GM12878 (cell line): ENCODE results near the gene SUGCT. TPM values are rescaled to one million over a fixed set of nuclear protein-coding genes. Genes with fewer than 3 reads are reported as not detected.

ENCODE experiments used
- ATAC-seq: fragments of 200-7000 bp; cut with Tn5 transposase; 3 replicates; pipeline ENCODE4 v1.9.1; 2020; ENCODE audit warnings: mild to moderate bottlenecking, moderate library complexity
- BruUV-seq: library from RNA; stranded (reverse); fragments of 400-500 nt; replicated peaks from 2 replicates; lab custom pipeline; 2021; lab: Mats Ljungman, UMichigan
- CTCF ChIA-PET: fragments of 300-600 bp; sonication (Branson Sonifier 250); formaldehyde crosslinking; extraction: SDS; loops from one replicate; lab custom pipeline; 2021; ENCODE audit warnings: inconsistent platforms; lab: Yijun Ruan, JAX
- POLR2A ChIA-PET: fragments of 350-600 bp; formaldehyde crosslinking; extraction: SDS; loops from one replicate; lab custom pipeline; 2021; ENCODE audit warnings: inconsistent platforms; lab: Charles Lee
- RAD21 ChIA-PET: fragments of 300-600 bp; sonication (Branson Sonifier 250); formaldehyde crosslinking; loops from one replicate; lab custom pipeline; 2023; ENCODE audit warnings: antibody characterized with exemption; ENCODE audit not compliant: unreplicated experiment; lab: Charles Lee
- SMC1A ChIA-PET: fragments of 300-600 bp; sonication (Branson Sonifier 250); formaldehyde crosslinking; loops from one replicate; lab custom pipeline; 2023; ENCODE audit not compliant: unreplicated experiment, uncharacterized antibody; lab: Charles Lee
- DNase-seq: peaks from one replicate; pipeline ENCODE4 v3.0.0-alpha.2; 2011; ENCODE audit warnings: low read depth, low spot score
- FAIRE-seq: peaks from 3 replicates; lab custom pipeline; 2011; peaks lifted over from hg19 to GRCh38; lab: Jason Lieb, UNC
- H2AFZ ChIP-seq: 2 replicates; pipeline ENCODE4 v1.6.0; 2011; ENCODE audit warnings: low read depth, low read length, control low read depth; ENCODE audit not compliant: control insufficient read depth
- H3K27ac ChIP-seq: 2 replicates; pipeline ENCODE4 v1.5.1; 2011; ENCODE audit warnings: control low read depth; ENCODE audit not compliant: control insufficient read depth, insufficient read depth
- H3K27me3 ChIP-seq, 2 experiments: replicated peaks in 1 of 2; 2 replicates each; pipeline versions ENCODE4 v1.6.0 to v1.6.1; 2011; ENCODE audit warnings: low read length in 1 of 2; ENCODE audit not compliant: control insufficient read depth in 2 of 2, insufficient read depth in 2 of 2
- H3K36me3 ChIP-seq, 2 experiments: 2 replicates each; pipeline ENCODE4 v1.5.1; 2011; ENCODE audit warnings: low read length in 1 of 2; ENCODE audit not compliant: control insufficient read depth in 2 of 2, insufficient read depth in 2 of 2
- H3K4me1 ChIP-seq: 2 replicates; pipeline ENCODE4 v1.6.1; 2011; ENCODE audit warnings: mild to moderate bottlenecking, low read length, moderate library complexity, mixed read lengths; ENCODE audit not compliant: control insufficient read depth, insufficient read depth
- H3K4me2 ChIP-seq: 2 replicates; pipeline ENCODE4 v1.6.0; 2011; ENCODE audit warnings: control low read depth; ENCODE audit not compliant: control insufficient read depth, insufficient read depth
- H3K4me3 ChIP-seq: fragments of 200-600 bp; sonication (generic); 2 replicates; pipeline ENCODE4 v1.5.1; 2016
- H3K79me2 ChIP-seq: 2 replicates; pipeline ENCODE4 v1.6.0; 2011; ENCODE audit warnings: low read length; ENCODE audit not compliant: control insufficient read depth, insufficient read depth
- H3K9ac ChIP-seq: 2 replicates; pipeline ENCODE4 v1.8.0; 2011; ENCODE audit warnings: low read length, control low read depth, mixed read lengths; ENCODE audit not compliant: control insufficient read depth, insufficient read depth
- H3K9me3 ChIP-seq: replicated peaks from 3 replicates; pipeline ENCODE4 v1.5.1; 2011; ENCODE audit warnings: mild to moderate bottlenecking, low read length; ENCODE audit not compliant: control insufficient read depth, insufficient read depth
- H4K20me1 ChIP-seq: 2 replicates; pipeline ENCODE4 v1.6.0; 2011; ENCODE audit not compliant: control insufficient read depth, insufficient read depth
- CHD1 ChIP-seq: IDR thresholded peaks from 2 replicates; pipeline ENCODE4 v1.6.1; 2012; ENCODE audit warnings: low read depth, low read length, improper control_type of control experiment
- CREM ChIP-seq: IDR thresholded peaks from 2 replicates; pipeline ENCODE4 v1.6.1; 2014; ENCODE audit warnings: antibody characterized with exemption, low read depth
- DPF2 ChIP-seq: fragments of 450-650 bp; IDR thresholded peaks from 2 replicates; pipeline ENCODE4 v1.6.1; 2017; ENCODE audit warnings: mild to moderate bottlenecking
- EGR1 ChIP-seq, 2 experiments: IDR thresholded peaks; 1 replicate in 1 of 2; 2 replicates in 1 of 2; pipeline ENCODE4 v1.6.1; 2011 to 2012; ENCODE audit warnings: low read depth in 2 of 2, low read length in 2 of 2, borderline replicate concordance in 1 of 2, mild to moderate bottlenecking in 1 of 2, moderate library complexity in 1 of 2
- FOS ChIP-seq: IDR thresholded peaks from 3 replicates; pipeline ENCODE4 v1.6.1; 2011; ENCODE audit warnings: borderline replicate concordance; ENCODE audit not compliant: insufficient read length; ENCODE audit errors: extremely low read depth
- GABPA ChIP-seq: IDR thresholded peaks from 2 replicates; pipeline ENCODE4 v1.6.1; 2014; ENCODE audit warnings: antibody characterized with exemption, low read depth, mild to moderate bottlenecking, inconsistent platforms
- HDAC2 ChIP-seq: fragments of 200-600 bp; sonication (generic); IDR thresholded peaks from 2 replicates; pipeline ENCODE4 v1.6.1; 2017
- KAT2A ChIP-seq: conservative IDR thresholded peaks from 2 replicates; pipeline ENCODE4 v1.6.1; 2011; ENCODE audit warnings: low read depth, low read length; ENCODE audit not compliant: control insufficient read depth
- NFYB ChIP-seq: IDR thresholded peaks from 2 replicates; pipeline ENCODE4 v1.6.1; 2011; ENCODE audit warnings: low read depth, mild to moderate bottlenecking, low read length, improper control_type of control experiment, moderate library complexity; ENCODE audit not compliant: insufficient read depth
- NR2F1 ChIP-seq: fragments of 450-650 bp; conservative IDR thresholded peaks from 2 replicates; pipeline ENCODE4 v1.6.1; 2017; ENCODE audit warnings: mild to moderate bottlenecking
- POU2F2 ChIP-seq: IDR thresholded peaks from 3 replicates; pipeline ENCODE4 v1.6.1; 2011; ENCODE audit warnings: low read depth, mild to moderate bottlenecking, low read length, borderline replicate concordance
- RAD51 ChIP-seq: fragments of 450-650 bp; IDR thresholded peaks from 2 replicates; pipeline ENCODE4 v1.6.1; 2016; ENCODE audit warnings: moderate library complexity, mild to moderate bottlenecking, inconsistent platforms
- RCOR1 ChIP-seq: conservative IDR thresholded peaks from 2 replicates; pipeline ENCODE4 v1.6.1; 2012; ENCODE audit warnings: low read depth, low read length, improper control_type of control experiment
- SIX5 ChIP-seq: IDR thresholded peaks from 2 replicates; pipeline ENCODE4 v1.6.1; 2011; ENCODE audit warnings: mild to moderate bottlenecking, low read depth, low read length, moderate library complexity; ENCODE audit not compliant: severe bottlenecking
- SMAD5 ChIP-seq: IDR thresholded peaks from 2 replicates; pipeline ENCODE4 v1.6.1; 2016; ENCODE audit warnings: antibody characterized with exemption, low read depth
- ZNF207 ChIP-seq: fragments of 450-650 bp; IDR thresholded peaks from 2 replicates; pipeline ENCODE4 v1.6.1; 2014; ENCODE audit warnings: antibody characterized with exemption, mild to moderate bottlenecking, borderline replicate concordance
- WGBS: methylation state at CpG from one replicate; pipeline ENCODE4 v1.1.6; 2016; ENCODE audit warnings: low lambda C conversion rate; ENCODE audit not compliant: insufficient replicate concordance, insufficient coverage; ENCODE audit errors: missing lambda C conversion rate; 5-methylcytosine and 5-hydroxymethylcytosine counted together
- in situ Hi-C: fragments of 300-500 bp; cut with MboI; formaldehyde crosslinking; loops from 9 replicates; pipeline ENCODE4 v1.14.3; 2018; ENCODE audit warnings: mixed read lengths
- intact Hi-C: fragments of 100-400 bp; cut with micrococcal nuclease; formaldehyde crosslinking; loops from one replicate; pipeline ENCODE4 v1.14.2; 2022; ENCODE audit not compliant: unreplicated experiment
- polyA plus RNA-seq, 11 experiments: library from polyadenylated mRNA; depleted of rRNA in 4 of 11; unstranded in 6 of 11; stranded (reverse) in 5 of 11; fragments of >200 nt; fragmentation: Nextera tagmentation in 4 of 11; fragmentation: Illumina TruSeq in 1 of 11; extraction: Ambion mirVana in 4 of 11; extraction: Trizol in 1 of 11; gene quantifications; 1 replicate in 1 of 11; 2 replicates in 10 of 11; pipeline versions ENCODE4 v1.2.1 to v1.2.3, GENCODE V29; 2011 to 2016; ENCODE audit warnings: inconsistent platforms in 2 of 11, missing spikeins in 2 of 11, low read depth in 1 of 11
- total RNA-seq, 4 experiments: library from RNA; depleted of rRNA in 3 of 4; stranded (reverse); fragments of >200 nt in 3 of 4; fragmentation: Illumina TruSeq in 1 of 4; extraction: Trizol in 1 of 4; gene quantifications; 2 replicates each; pipeline versions ENCODE4 v1.2.1 to v1.2.3, GENCODE V29; 2013 to 2021
- TF ChIP-seq, protein P1 (sequence below): fragments of 450-650 bp; IDR thresholded peaks from 2 replicates; pipeline ENCODE4 v1.6.1; 2016; ENCODE audit warnings: mild to moderate bottlenecking
- TF ChIP-seq, protein P2 (sequence below): IDR thresholded peaks from 2 replicates; pipeline ENCODE4 v1.6.1; 2012; ENCODE audit warnings: low read depth, low read length, improper control_type of control experiment
- TF ChIP-seq, protein P3 (sequence below): fragments of 450-650 bp; IDR thresholded peaks from 2 replicates; pipeline ENCODE4 v1.6.1; 2017; ENCODE audit warnings: borderline replicate concordance

SUGCT gene
- total and polyA plus RNA-seq, 10 of the 15 experiments (the other 5 are each of a cell fraction or from before 2014, with no cell fraction given), result 0.08 to 1.2 (median 0.67) TPM; not detected in 1

DNA sequence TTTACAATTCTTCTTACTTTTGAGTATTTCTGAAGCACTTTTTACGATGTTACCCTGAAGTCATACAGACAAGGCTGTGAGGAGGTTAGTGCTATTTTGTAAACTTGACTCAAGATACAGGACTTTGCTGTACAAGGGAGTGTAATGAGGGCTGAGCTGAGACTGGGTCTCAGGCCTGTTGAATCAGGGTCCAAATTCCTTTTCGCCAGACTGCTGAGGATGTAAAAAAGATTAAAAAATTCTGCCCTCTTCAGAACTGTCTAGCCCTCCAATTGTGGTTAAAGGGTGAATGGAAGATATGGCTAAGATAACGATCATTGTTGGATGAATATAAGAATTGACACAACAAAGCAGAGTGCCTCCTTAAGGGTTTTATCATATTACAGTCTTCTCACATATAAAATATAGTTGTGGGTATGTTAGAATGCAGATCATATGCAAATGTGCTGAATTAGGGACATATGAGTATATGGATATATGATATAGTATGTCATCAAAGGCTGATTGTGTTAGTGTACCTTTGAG is 165.4 kb downstream of the SUGCT start:
- ChIA-PET SMC1A (no interaction called here), POLR2A (no interaction called here), CTCF (no interaction called here), RAD21 (no interaction called here)
- no peak for DNase-seq
- Histone ChIP-seq H3K4me3 (no peak overlapping the region), H3K9ac (no peak overlapping the region), H2AFZ (no peak overlapping the region), H3K4me1 (no peaks in the 10 kb centered on the region), H3K27ac (no peak overlapping the region), H3K4me2 (no peak overlapping the region), H3K27me3 (no peaks in the 10 kb centered on the region), H3K36me3 (no peaks in the 10 kb centered on the region), H4K20me1 (no peaks in the 10 kb centered on the region), H3K9me3 (no peaks in the 10 kb centered on the region), H3K79me2 (no peaks in the 10 kb centered on the region)
- in situ Hi-C loops (no loop called here), intact Hi-C loops (no loop called here)
- 46% methylated on average over 3 of the region's 3 CpGs for WGBS
- no TSS peak for BruUV-seq
- TF ChIP-seq DPF2 (no peak), CREM (no peak), FOS (no peak), SIX5 (no peak), EGR1 (IDR thresholded peaks at IDR 0.05; ENCODE audit: borderline replicate concordance in 1 of 2, low read depth in 2 of 2, low read length in 2 of 2) (no peak), KAT2A (no peak), CHD1 (no peak), SMAD5 (no peak), HDAC2 (no peak), NFYB (no peak), POU2F2 (no peak), ZNF207 (no peak), RAD51 (no peak), NR2F1 (no peak), RCOR1 (no peak), GABPA (no peak)
- TF ChIP-seq, protein P1, sequence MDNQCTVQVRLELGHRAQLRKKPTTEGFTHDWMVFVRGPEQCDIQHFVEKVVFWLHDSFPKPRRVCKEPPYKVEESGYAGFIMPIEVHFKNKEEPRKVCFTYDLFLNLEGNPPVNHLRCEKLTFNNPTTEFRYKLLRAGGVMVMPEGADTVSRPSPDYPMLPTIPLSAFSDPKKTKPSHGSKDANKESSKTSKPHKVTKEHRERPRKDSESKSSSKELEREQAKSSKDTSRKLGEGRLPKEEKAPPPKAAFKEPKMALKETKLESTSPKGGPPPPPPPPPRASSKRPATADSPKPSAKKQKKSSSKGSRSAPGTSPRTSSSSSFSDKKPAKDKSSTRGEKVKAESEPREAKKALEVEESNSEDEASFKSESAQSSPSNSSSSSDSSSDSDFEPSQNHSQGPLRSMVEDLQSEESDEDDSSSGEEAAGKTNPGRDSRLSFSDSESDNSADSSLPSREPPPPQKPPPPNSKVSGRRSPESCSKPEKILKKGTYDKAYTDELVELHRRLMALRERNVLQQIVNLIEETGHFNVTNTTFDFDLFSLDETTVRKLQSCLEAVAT, result no peak
- TF ChIP-seq, protein P2, sequence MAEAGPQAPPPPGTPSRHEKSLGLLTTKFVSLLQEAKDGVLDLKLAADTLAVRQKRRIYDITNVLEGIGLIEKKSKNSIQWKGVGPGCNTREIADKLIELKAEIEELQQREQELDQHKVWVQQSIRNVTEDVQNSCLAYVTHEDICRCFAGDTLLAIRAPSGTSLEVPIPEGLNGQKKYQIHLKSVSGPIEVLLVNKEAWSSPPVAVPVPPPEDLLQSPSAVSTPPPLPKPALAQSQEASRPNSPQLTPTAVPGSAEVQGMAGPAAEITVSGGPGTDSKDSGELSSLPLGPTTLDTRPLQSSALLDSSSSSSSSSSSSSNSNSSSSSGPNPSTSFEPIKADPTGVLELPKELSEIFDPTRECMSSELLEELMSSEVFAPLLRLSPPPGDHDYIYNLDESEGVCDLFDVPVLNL, result no peak
- TF ChIP-seq, protein P3, sequence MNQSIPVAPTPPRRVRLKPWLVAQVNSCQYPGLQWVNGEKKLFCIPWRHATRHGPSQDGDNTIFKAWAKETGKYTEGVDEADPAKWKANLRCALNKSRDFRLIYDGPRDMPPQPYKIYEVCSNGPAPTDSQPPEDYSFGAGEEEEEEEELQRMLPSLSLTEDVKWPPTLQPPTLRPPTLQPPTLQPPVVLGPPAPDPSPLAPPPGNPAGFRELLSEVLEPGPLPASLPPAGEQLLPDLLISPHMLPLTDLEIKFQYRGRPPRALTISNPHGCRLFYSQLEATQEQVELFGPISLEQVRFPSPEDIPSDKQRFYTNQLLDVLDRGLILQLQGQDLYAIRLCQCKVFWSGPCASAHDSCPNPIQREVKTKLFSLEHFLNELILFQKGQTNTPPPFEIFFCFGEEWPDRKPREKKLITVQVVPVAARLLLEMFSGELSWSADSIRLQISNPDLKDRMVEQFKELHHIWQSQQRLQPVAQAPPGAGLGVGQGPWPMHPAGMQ, result no peak
- ATAC-seq, result no peak
- no peak for FAIRE-seq
